ENCODE results near the gene TMEM116.

- TF ChIP-seq POLR2AphosphoS5 (IDR thresholded peaks at IDR 0.05; ENCODE audit: low read depth, low read length) (no peak), TAF1 (IDR thresholded peaks at IDR 0.05; ENCODE audit: low read depth, low read length) (no peak), POLR2A (IDR thresholded peaks at IDR 0.05; ENCODE audit: low read depth, low read length) (no peak), PAX5 (IDR thresholded peaks at IDR 0.05; ENCODE audit: insufficient read depth, low read length, severe bottlenecking) (no peak), POU2F2 (IDR thresholded peaks at IDR 0.05; ENCODE audit: low read depth, low read length) (no peak), SPI1 (IDR thresholded peaks at IDR 0.05; ENCODE audit: low read depth, low read length) (no peak)
Measured at GRCh38 chr12:111893287-111893686, 119.7 kb downstream of the TMEM116 start.
